ENCODE data around the gene YIF1B. TPM values are rescaled to one million over a fixed set of nuclear protein-coding genes. Genes with fewer than 3 reads are reported as not detected.

Gene YIF1B
- total and polyA plus RNA-seq, 2 donors (not counting 1 experiment from before 2014, with no cell fraction given), result 31.6 to 58.3 TPM

- CTCF ChIA-PET, result interaction anchor here (1.5 kb wide), 1 partner anchor 12 kb away, joined by 3 read pairs; no protein-coding TSS in a partner anchor
- Histone ChIP-seq H3K36me3 (replicated peaks in 1 of 2; ENCODE audit: control extremely low read depth in 1 of 2, control insufficient read depth in 1 of 2, extremely low read depth in 1 of 2, insufficient read depth in 2 of 2, low read length in 1 of 2) (peaks cover 4 to 6% of the 10 kb centered on the region in 2 experiments), H3K4me3 (ENCODE audit: control extremely low read depth in 1 of 5, extremely low read depth in 1 of 5, insufficient read depth in 1 of 5, low read depth in 2 of 5, low read length in 4 of 5) (no peak overlapping the region), H3K9ac (ENCODE audit: low read length) (no peak overlapping the region), H3K27ac (ENCODE audit: low read length in 2 of 2) (no peak overlapping the region), H3K4me2 (replicated peaks; ENCODE audit: low read depth, low read length, poor library complexity, severe bottlenecking) (no peak overlapping the region), H3K4me1 (ENCODE audit: control insufficient read depth in 2 of 2, insufficient read depth in 2 of 2, low read length in 2 of 2) (no peaks in the 10 kb centered on the region), H4K20me1 (ENCODE audit: control insufficient read depth, insufficient read depth, low read length, poor library complexity, severe bottlenecking) (peaks cover 8% of the 10 kb centered on the region), H2AFZ (ENCODE audit: insufficient read depth, low read depth, low read length, poor library complexity, severe bottlenecking) (no peak overlapping the region), H3K27me3 (replicated peaks in 1 of 4; ENCODE audit: control extremely low read depth in 1 of 4, control insufficient read depth in 3 of 4, insufficient read depth in 4 of 4, low read length in 3 of 4) (no peaks in the 10 kb centered on the region), H3K9me3 (ENCODE audit: control extremely low read depth in 1 of 3, control insufficient read depth in 2 of 3, insufficient read depth in 1 of 3, low read length in 2 of 3) (no peaks in the 10 kb centered on the region), H3K79me2 (ENCODE audit: control insufficient read depth, insufficient read depth, low read length) (peaks cover 43% of the 10 kb centered on the region)
- no peak overlapping the region for H3K4me3 Mint-ChIP-seq
- no peak for DNase-seq
- no peak for ATAC-seq (ENCODE audit: low read depth)
- POLR2A ChIA-PET, result no interaction called here
- no peak overlapping the region for H3K27ac Mint-ChIP-seq
- H3K9me3 Mint-ChIP-seq (ENCODE audit: insufficient read depth), result no peaks in the 10 kb centered on the region
- H3K27me3 Mint-ChIP-seq, result no peaks in the 10 kb centered on the region
- peaks cover 10% of the 10 kb centered on the region for H3K4me1 Mint-ChIP-seq
- intact Hi-C loops (cut with micrococcal nuclease), result no loop called here
- WGBS (ENCODE audit: insufficient coverage), result 100% methylated on average over 3 of the region's 7 CpGs
- no peak for TF ChIP-seq EZH2 (IDR thresholded peaks at IDR 0.05; ENCODE audit: borderline replicate concordance, insufficient read depth, low read depth, low read length, poor library complexity, severe bottlenecking)
- no peak for TF ChIP-seq CTCF (IDR thresholded peaks at IDR 0.05)
These were observed 38.7 kb downstream of the YIF1B start for GRCh38 chr19:38276942-38277517.

- no peaks in the 10 kb centered on the region for H3K27me3 Mint-ChIP-seq
- no peak for ATAC-seq (ENCODE audit: low read depth)
- Histone ChIP-seq H3K4me2 (replicated peaks; ENCODE audit: low read depth, low read length, poor library complexity, severe bottlenecking) (no peak overlapping the region), H3K9ac (ENCODE audit: low read length) (no peak overlapping the region), H2AFZ (ENCODE audit: insufficient read depth, low read depth, low read length, poor library complexity, severe bottlenecking) (no peak overlapping the region), H3K9me3 (ENCODE audit: control extremely low read depth in 1 of 3, control insufficient read depth in 2 of 3, insufficient read depth in 1 of 3, low read length in 2 of 3) (no peaks in the 10 kb centered on the region), H4K20me1 (ENCODE audit: control insufficient read depth, insufficient read depth, low read length, poor library complexity, severe bottlenecking) (peaks cover 12% of the 10 kb centered on the region), H3K27me3 (replicated peaks in 1 of 4; ENCODE audit: control extremely low read depth in 1 of 4, control insufficient read depth in 3 of 4, insufficient read depth in 4 of 4, low read length in 3 of 4) (no peaks in the 10 kb centered on the region), H3K79me2 (ENCODE audit: control insufficient read depth, insufficient read depth, low read length) (peaks cover 55% of the 10 kb centered on the region), H3K27ac (ENCODE audit: low read length in 2 of 2) (no peak overlapping the region), H3K36me3 (replicated peaks in 1 of 2; ENCODE audit: control extremely low read depth in 1 of 2, control insufficient read depth in 1 of 2, extremely low read depth in 1 of 2, insufficient read depth in 2 of 2, low read length in 1 of 2) (no peaks in the 10 kb centered on the region), H3K4me3 (ENCODE audit: control extremely low read depth in 1 of 5, extremely low read depth in 1 of 5, insufficient read depth in 1 of 5, low read depth in 2 of 5, low read length in 4 of 5) (no peak overlapping the region), H3K4me1 (ENCODE audit: control insufficient read depth in 2 of 2, insufficient read depth in 2 of 2, low read length in 2 of 2) (no peaks in the 10 kb centered on the region)
- H3K9me3 Mint-ChIP-seq (ENCODE audit: insufficient read depth), result no peaks in the 10 kb centered on the region
- H3K27ac Mint-ChIP-seq, result no peak overlapping the region
- DNase-seq, result no peak
- 68% methylated on average over 7 of the region's 9 CpGs for WGBS (ENCODE audit: insufficient coverage)
- peaks cover 5% of the 10 kb centered on the region for H3K4me1 Mint-ChIP-seq
- no peak overlapping the region for H3K4me3 Mint-ChIP-seq
- intact Hi-C loops (cut with micrococcal nuclease), result no loop called here
- ChIA-PET CTCF (interaction anchor here (0.6 to 1.1 kb wide), 4 partner anchors 10 to 58 kb away, joined by 3 to 5 read pairs (median 3); no protein-coding TSS in a partner anchor), POLR2A (interaction anchor here (0.5 to 0.6 kb wide), 3 partner anchors 49 to 331 kb away, joined by 3 to 6 read pairs (median 5); no protein-coding TSS in a partner anchor)
- TF ChIP-seq CTCF (IDR thresholded peaks at IDR 0.05) (no peak), EZH2 (IDR thresholded peaks at IDR 0.05; ENCODE audit: borderline replicate concordance, insufficient read depth, low read depth, low read length, poor library complexity, severe bottlenecking) (no peak)
These were observed 41.0 kb downstream of the YIF1B start for GRCh38 chr19:38274739-38275138.

Data from B cell (primary cell).